Stimulated activated CD8-positive, alpha-beta memory T cell treated with anti-CD3 and anti-CD28 coated beads, Interleukin-7, amount 100 ng/mL, for 48 hours (primary cell): ENCODE data around the gene IQSEC3.

Experiments used
- DNase-seq, 2 donors: peaks; one replicate each; pipeline ENCODE4 v3.0.0-alpha.2; 2020; ENCODE audit warnings: low read depth in 1 of 2; ENCODE audit errors: extremely low read depth in 1 of 2

The IQSEC3 gene

GRCh38 chr12:162467-163307 lies 96.1 kb downstream of the IQSEC3 start:
- no peak for DNase-seq

DNA sequence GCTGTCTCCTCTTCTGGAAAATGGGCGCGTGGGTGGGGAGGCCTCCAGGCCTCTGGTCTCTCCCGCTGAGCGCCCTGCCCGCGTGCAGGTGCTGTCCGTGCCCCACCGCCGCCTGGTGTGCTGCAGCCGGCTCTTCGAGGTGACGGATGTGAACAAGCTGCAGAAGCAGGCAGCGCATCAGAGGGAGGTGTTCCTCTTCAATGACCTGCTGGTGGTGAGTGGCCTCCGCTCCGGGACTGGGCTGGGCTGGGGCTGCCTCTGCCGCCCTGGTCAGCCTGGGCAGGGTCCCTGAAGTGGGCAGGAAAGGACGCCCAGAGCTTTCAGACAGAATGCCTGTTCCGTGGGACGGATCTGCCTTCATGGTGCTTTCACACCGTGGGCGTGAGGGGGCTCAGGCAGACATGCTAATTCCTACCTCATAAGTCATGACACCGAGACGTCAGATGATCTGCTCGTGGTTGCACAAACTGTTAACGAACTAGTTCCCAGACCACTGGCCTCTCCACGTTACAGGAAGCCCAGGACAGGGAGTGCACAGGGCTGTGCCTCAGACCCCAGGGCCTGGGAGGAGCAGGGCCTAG lies 96.9 kb downstream of the IQSEC3 start:
- no peak for DNase-seq

DNA sequence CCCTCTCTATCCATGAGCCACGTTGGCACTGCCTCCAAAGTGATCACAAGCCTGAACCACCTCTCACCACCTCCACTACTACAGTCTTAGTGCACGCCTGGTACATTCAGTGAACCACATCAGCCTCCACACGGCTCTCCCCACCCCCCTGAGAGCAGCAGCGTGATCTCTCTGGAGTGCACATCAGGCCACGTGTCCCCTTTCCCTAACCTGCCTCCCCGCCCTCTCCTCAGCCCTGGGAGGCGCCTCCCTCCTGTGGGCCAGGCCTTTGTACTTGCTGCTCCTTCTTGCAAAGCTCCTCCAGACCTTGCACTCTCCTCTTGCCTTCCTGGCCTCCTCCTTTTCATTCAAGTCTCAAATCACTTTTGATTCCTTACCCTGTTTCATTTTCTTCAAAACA lies 97.6 kb downstream of the IQSEC3 start:
- no peak for DNase-seq

- no peak for DNase-seq
Measured at GRCh38 chr12:165862-166368, 99.3 kb downstream of the IQSEC3 start.

GRCh38 chr12:166425-167075 lies 100.0 kb downstream of the IQSEC3 start:
- no peak for DNase-seq

DNA sequence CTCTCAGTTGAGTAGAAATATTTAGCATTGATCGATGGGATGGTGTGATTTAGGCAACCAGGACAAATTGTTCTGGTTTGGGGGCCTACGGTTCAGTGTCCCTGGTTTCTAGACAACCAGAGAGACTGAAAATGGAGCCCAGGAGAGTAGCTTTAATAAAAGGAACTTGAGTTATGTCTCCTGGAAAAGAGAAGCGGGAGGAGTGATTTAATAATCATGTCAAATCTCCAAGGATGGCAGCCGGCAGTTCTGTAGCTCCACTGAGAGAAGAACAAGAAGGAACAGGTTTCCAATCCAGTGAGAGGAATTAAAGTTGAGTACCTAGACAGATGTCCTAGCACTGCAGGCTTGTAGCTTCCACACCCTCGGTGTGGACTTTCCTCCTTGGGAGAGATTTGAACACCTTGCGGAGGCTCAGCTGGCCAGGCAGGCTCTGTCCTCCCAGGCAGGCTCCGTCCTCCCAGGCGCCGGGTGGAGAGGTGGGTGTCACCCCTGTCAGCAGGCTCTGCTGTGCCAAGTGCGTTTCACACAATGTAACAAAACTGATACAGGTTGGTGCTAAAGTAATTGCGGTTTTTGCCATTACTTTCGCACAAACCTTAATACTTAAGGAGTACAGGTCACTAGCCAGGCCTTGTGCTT lies 101.5 kb downstream of the IQSEC3 start:
- no peak for DNase-seq

GRCh38 chr12:168763-169525 lies 102.4 kb downstream of the IQSEC3 start:
- DNase-seq: no peak

DNA sequence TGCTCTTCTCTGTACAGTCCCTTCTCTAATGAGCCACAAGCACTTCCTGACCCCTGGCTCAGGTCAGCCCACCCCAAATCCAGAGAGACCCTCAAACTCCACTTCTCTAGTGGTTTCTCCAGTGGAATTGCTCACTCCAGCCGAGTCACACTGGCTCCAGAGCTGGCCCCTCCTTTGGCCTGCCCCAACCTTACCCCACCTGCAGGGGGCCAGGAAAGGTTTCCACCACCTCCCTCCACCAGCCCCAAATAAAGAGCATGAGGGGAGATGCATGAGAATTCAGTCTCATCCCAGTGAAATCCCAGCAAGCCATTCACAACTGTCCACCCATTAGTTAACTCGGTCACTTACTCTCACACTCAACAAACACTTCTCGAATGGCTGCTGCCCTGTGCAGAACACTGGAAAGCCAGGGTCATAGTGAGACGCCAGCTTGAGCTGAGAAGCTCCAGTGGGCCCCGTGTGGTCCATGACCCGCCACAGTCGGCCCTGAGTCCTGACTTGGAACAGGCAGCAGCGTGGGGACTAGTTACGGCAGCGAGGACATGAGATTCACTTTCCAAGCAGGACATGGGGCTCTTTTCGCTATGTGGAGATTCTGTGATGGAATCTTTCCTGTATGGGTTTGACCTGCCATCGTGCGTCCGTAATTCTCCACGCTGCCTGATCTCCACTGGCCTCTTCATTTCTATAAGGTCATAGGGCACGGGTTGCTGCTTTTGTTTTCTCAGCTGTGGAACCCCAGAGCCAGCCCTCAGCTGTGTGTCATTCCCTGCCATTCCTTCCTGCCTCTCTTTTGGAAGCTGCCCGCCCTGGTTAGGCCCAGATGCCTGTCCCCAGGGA lies 103.2 kb downstream of the IQSEC3 start:
- no peak for DNase-seq

DNA sequence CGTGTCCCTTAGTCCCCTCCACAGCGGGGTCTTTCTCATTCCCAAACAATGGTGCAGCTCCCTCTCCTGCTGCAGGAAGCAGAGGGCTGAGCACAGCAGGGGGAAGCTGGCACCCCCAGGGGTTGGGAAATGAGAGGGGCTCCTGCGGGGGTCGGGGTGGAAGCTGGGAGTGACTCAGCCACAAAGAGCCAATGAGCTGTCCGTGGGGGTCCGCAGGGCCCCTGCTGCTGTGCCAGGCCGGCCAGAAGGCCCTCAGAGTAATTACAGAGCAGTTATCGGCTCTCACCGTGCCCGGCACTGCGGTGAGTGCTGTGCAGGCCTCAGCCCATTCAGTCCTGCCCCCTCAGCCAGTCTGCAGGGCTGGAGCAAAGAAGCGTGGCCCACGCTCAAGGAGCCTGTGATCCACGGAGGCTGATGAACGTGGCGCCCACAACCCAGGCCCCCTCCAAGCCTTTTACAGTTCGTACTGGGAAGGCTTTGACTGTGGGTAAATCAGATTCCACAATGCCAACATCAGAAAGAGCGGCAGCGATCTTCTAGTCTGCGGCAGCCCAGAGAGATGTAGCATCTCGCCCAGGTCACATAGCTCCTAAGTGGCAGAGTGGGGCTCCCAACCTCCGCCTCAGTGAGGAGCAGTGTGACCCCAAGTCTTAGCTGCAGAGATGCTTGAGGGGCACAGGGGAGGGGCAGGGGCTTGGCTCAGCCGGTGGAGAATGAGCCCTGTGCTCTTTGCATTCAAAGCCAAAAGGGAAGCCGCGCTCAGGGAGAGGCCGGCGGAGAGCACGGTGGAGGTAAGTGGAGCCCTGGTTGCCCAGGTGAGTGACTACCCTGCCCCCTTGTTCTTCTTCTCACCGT lies 104.0 kb downstream of the IQSEC3 start:
- no peak for DNase-seq

DNA sequence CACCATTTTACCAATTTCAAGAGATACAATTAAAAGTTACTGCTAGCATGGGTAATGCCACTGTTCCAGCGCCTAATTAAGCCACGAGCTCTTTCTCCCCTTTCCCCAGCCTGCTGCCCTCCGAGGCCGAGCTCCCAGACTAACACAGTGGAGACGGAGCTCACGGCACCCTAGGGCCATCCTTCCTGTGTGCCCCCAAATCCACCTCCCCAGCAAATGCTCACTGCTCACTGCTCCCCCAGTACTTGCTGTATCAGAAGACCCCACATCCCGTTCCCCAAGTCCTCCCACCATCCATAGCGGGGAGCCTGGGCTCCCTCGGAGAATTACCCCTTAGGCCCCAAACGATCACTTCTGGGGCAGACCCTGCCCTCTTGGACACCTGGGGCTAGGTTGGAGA lies 104.7 kb downstream of the IQSEC3 start:
- DNase-seq: no peak

GRCh38 chr12:171743-172676 lies 105.4 kb downstream of the IQSEC3 start:
- no peak for DNase-seq

DNA sequence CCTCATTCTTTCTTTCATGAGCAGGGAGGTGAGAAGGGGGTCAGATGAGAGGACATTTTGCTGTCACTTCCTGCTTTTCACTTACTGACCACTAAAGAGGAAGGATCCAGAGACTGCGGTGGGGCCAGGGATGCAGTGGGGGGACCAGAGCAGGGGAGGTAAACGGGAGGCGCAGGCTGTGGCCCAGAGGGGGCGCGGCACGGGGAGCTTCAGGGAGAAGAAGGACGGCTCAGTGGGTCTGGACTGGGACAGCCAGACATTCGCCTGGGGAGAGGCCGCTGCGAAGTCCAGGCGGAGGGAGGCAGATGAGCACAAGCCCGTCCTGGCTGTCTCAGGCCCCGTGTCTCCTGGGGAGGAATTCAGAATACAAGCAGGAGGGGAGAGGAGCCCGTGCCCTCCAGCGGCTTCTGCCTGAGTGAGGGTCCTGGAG lies 106.2 kb downstream of the IQSEC3 start:
- DNase-seq: no peak

DNA sequence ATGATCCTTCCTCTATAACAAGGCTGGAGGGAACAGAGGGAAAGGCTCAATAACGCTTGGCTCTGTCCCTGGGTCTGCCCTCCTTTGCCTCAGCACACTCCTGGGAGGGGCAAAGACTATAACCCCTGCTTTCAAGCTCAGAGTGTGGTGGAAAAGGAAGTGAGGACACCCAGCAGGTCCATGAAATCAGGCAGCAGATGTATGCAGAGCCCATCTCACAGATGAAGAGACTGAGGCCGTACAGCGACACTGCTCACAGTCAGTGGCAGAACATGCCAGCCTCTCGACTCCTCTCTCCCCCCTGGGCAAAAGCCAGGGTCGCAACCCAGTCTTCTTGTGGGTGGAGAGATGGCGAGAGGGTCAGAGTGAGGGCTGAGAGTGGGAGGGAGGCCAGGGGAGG lies 107.6 kb downstream of the IQSEC3 start:
- DNase-seq: no peak

DNA sequence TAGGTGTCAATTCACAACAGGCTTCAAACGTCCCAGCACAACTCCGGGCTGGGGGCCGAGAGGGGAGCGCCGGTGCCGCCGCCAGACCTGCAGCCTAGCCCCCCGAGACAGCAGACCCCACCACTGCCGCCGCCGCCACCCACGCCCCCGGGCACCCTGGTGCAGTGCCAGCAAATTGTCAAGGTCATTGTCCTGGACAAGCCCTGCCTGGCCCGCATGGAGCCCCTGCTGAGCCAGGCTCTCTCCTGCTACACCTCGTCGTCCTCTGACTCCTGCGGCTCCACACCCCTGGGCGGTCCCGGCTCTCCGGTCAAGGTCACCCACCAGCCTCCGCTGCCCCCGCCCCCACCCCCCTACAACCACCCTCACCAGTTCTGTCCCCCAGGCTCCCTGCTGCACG lies 108.0 kb downstream of the IQSEC3 start:
- no peak for DNase-seq

DNA sequence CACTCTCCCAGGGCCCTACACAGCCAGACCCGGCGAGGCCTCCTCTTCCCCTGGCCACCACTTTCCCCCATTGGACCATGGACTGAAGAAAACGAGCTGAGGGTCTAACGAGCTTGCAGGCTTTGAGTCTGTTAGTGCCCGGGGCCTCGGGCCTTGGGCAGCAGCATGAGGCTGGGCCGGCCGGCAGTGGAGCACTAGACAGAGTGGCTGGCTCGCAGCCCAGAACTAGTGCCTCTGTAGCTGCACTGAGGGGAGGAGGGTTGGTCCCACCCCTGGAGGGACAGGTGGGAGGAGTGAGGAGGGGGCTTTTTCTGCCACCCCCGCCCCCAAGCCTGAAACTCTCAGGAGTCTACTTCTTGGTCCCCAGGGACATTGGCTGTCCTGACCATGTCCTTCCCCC lies 108.7 kb downstream of the IQSEC3 start:
- no peak for DNase-seq

- DNase-seq: no peak
Measured at GRCh38 chr12:175759-176158, 109.2 kb downstream of the IQSEC3 start.

GRCh38 chr12:176321-177181 lies 110.0 kb downstream of the IQSEC3 start:
- no peak for DNase-seq
